ENCODE data around the gene ARNT2.

Gene ARNT2

DNA sequence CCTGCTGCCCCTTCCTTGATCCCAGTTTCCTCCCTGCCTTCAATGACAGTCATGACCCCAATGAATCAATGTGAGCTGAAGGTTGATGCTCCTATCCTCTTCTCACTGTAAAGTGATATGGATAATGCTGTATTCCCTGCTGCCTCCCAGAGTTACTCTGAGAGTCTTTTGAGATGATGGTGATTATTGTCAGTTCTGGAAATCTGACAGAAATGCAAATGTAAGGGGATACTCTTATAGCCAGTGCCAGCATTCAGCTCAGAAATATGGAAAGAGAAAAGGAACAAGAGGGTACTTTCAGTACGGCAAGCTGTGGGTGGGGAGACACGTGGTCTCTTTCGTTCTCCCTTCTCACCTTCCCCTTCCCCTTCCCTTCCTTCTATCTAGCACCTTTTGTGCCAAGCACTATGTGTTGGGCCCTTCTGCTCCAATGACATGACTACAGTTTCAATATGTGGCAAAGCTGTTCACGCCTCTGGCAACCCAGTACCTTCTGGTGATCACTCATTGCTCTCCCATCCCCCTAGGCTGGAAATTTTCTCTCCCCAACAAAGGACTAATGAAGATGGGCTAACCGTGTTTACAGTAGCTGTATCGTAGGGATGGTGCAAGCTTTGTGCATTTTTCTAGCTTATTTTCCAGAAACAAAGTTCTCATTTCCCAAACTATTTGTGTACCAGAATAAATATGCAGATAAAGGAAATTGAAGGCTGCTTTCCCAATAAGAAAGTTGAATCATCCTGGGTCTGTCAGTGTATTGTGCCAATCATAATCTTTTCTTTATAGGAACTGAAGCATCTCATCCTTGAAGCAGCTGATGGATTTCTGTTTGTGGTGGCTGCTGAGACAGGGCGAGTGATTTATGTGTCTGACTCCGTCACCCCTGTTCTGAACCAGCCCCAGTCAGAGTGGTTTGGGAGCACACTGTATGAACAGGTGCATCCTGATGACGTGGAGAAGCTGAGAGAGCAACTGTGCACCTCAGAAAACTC lies 70.3 kb downstream of the ARNT2 start:
- no peak overlapping the region for H3K4me3 ChIP-seq (replicated peaks; ENCODE audit: low read depth, low read length)
- no peaks in the 10 kb centered on the region for H3K36me3 ChIP-seq (ENCODE audit: control insufficient read depth, insufficient read depth, low read length)
- no peak for DNase-seq (ENCODE audit: extremely low read depth, insufficient read length)
- TF ChIP-seq CTCF (IDR thresholded peaks at IDR 0.05; ENCODE audit: insufficient read depth, low read length, poor library complexity, severe bottlenecking) = no peak
- no peaks in the 10 kb centered on the region for H3K27me3 ChIP-seq (replicated peaks; ENCODE audit: control insufficient read depth, insufficient read depth, low read length)

GRCh38 chr15:80475572-80475971 lies 71.4 kb downstream of the ARNT2 start:
- no peak for DNase-seq (ENCODE audit: extremely low read depth, insufficient read length)
- Histone ChIP-seq H3K27me3 (replicated peaks; ENCODE audit: control insufficient read depth, insufficient read depth, low read length) (no peaks in the 10 kb centered on the region), H3K36me3 (ENCODE audit: control insufficient read depth, insufficient read depth, low read length) (no peaks in the 10 kb centered on the region), H3K4me3 (replicated peaks; ENCODE audit: low read depth, low read length) (no peak overlapping the region)
- TF ChIP-seq CTCF (IDR thresholded peaks at IDR 0.05; ENCODE audit: insufficient read depth, low read length, poor library complexity, severe bottlenecking) = no peak

GRCh38 chr15:80476036-80476435 lies 71.9 kb downstream of the ARNT2 start:
- H3K4me3 ChIP-seq (replicated peaks; ENCODE audit: low read depth, low read length) = no peak overlapping the region
- no peaks in the 10 kb centered on the region for H3K27me3 ChIP-seq (replicated peaks; ENCODE audit: control insufficient read depth, insufficient read depth, low read length)
- H3K36me3 ChIP-seq (ENCODE audit: control insufficient read depth, insufficient read depth, low read length) = no peaks in the 10 kb centered on the region
- TF ChIP-seq CTCF (IDR thresholded peaks at IDR 0.05; ENCODE audit: insufficient read depth, low read length, poor library complexity, severe bottlenecking) = no peak
- DNase-seq (ENCODE audit: extremely low read depth, insufficient read length) = no peak

DNA sequence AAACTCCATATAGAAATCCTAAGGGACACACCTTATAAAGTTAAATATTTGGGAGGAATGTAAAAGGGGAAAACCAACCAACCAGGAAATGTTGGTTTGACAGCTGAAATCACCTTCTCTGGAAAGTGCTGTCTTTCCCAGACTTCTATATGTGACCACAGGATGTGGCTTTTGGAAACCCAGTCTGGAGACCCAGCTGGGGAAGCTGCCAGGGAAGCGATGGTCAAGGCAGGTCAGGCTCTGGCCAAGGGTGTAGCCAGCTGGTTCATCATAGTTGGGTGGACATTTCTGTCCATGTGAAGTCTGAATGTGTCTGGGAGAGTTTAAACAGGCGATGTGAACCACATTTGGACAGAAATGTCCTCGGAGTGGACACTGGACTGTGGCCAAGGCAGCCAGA lies 73.9 kb downstream of the ARNT2 start:
- Histone ChIP-seq H3K4me3 (replicated peaks; ENCODE audit: low read depth, low read length) (no peak overlapping the region), H3K27me3 (replicated peaks; ENCODE audit: control insufficient read depth, insufficient read depth, low read length) (no peaks in the 10 kb centered on the region), H3K36me3 (ENCODE audit: control insufficient read depth, insufficient read depth, low read length) (no peaks in the 10 kb centered on the region)
- no peak for TF ChIP-seq CTCF (IDR thresholded peaks at IDR 0.05; ENCODE audit: insufficient read depth, low read length, poor library complexity, severe bottlenecking)
- DNase-seq (ENCODE audit: extremely low read depth, insufficient read length) = no peak

- H3K36me3 ChIP-seq (ENCODE audit: control insufficient read depth, insufficient read depth, low read length) = no peaks in the 10 kb centered on the region
- DNase-seq (ENCODE audit: extremely low read depth, insufficient read length) = no peak
- no peak for TF ChIP-seq CTCF (IDR thresholded peaks at IDR 0.05; ENCODE audit: insufficient read depth, low read length, poor library complexity, severe bottlenecking)
- H3K4me3 ChIP-seq (replicated peaks; ENCODE audit: low read depth, low read length) = no peak overlapping the region
- H3K27me3 ChIP-seq (replicated peaks; ENCODE audit: control insufficient read depth, insufficient read depth, low read length) = no peaks in the 10 kb centered on the region
Observed at GRCh38 chr15:80479191-80479590, 75.0 kb downstream of the ARNT2 start.
